H1 (cell line): ENCODE results near the gene MMUT. TPM values are rescaled to one million over a fixed set of nuclear protein-coding genes. Genes with fewer than 3 reads are reported as not detected.

Experiments used
- CTCF ChIA-PET: fragments of 300-600 bp; sonication (Branson Sonifier 250); formaldehyde crosslinking; loops from one replicate; lab custom pipeline; 2021; ENCODE audit not compliant: partially characterized antibody; lab: Charles Lee
- POLR2A ChIA-PET: fragments of 300-600 bp; sonication (Branson Sonifier 250); formaldehyde crosslinking; loops from one replicate; lab custom pipeline; 2021; ENCODE audit warnings: inconsistent platforms; ENCODE audit not compliant: partially characterized antibody; lab: Charles Lee
- DNase-seq, 2 experiments: peaks; one replicate each; pipeline versions ENCODE4 v3.0.0 to v3.0.0-alpha.2; 2010 to 2022; ENCODE audit warnings: low spot score in 2 of 2, low read depth in 1 of 2, mixed read lengths in 1 of 2
- FAIRE-seq: peaks from 2 replicates; lab custom pipeline; 2011; peaks lifted over from hg19 to GRCh38; lab: Jason Lieb, UNC
- H2AFZ ChIP-seq: 2 replicates; pipeline ENCODE4 v1.8.1; 2012; ENCODE audit warnings: low read length, inconsistent platforms
- H2AK5ac ChIP-seq: 2 replicates; pipeline ENCODE4 v1.6.1; 2013; ENCODE audit warnings: low read depth, low read length
- H2BK120ac ChIP-seq: replicated peaks from 2 replicates; pipeline ENCODE3; 2013; ENCODE audit warnings: low read depth, low read length, inconsistent platforms
- H2BK12ac ChIP-seq: 2 replicates; pipeline ENCODE4 v1.6.1; 2013; ENCODE audit warnings: low read depth, low read length
- H2BK15ac ChIP-seq: 2 replicates; pipeline ENCODE4 v1.6.1; 2013; ENCODE audit warnings: low read length
- H2BK20ac ChIP-seq: 2 replicates; pipeline ENCODE4 v1.6.1; 2013; ENCODE audit warnings: low read length
- H2BK5ac ChIP-seq: 2 replicates; pipeline ENCODE4 v1.6.1; 2013; ENCODE audit warnings: low read depth, low read length
- H3K14ac ChIP-seq: 2 replicates; pipeline ENCODE4 v1.6.1; 2013; ENCODE audit warnings: inconsistent platforms; ENCODE audit not compliant: insufficient read length
- H3K18ac ChIP-seq: 2 replicates; pipeline ENCODE4 v1.6.1; 2013; ENCODE audit warnings: low read length; ENCODE audit errors: extremely low read depth
- H3K23ac ChIP-seq: 2 replicates; pipeline ENCODE4 v1.6.1; 2013; ENCODE audit warnings: inconsistent platforms; ENCODE audit not compliant: insufficient read length
- H3K23me2 ChIP-seq: 2 replicates; pipeline ENCODE4 v1.6.1; 2013; ENCODE audit warnings: low read depth, low read length
- H3K27ac ChIP-seq: 2 replicates; pipeline ENCODE4 v1.6.1; 2011; ENCODE audit warnings: low read depth, low read length, inconsistent platforms
- H3K27me3 ChIP-seq, 4 experiments: replicated peaks in 1 of 4; 1 replicate in 1 of 4; 2 replicates in 3 of 4; pipeline versions ENCODE4 v1.6.1 to v1.8.1; 2011 to 2013; ENCODE audit warnings: low read length in 3 of 4, mild to moderate bottlenecking in 3 of 4, inconsistent platforms in 2 of 4, mixed read lengths in 2 of 4, moderate library complexity in 1 of 4; ENCODE audit not compliant: control insufficient read depth in 3 of 4, insufficient read depth in 3 of 4; ENCODE audit errors: extremely low read depth in 1 of 4
- H3K36me3 ChIP-seq, 4 experiments: 2 replicates each; pipeline versions ENCODE4 v1.6.1 to v1.8.1; 2011 to 2013; ENCODE audit warnings: mild to moderate bottlenecking in 4 of 4, low read length in 3 of 4, moderate library complexity in 2 of 4, control low read depth in 1 of 4, inconsistent platforms in 1 of 4; ENCODE audit not compliant: insufficient read depth in 4 of 4, control insufficient read depth in 2 of 4
- H3K4ac ChIP-seq: replicated peaks from 2 replicates; pipeline ENCODE3; 2013; ENCODE audit warnings: low read length, low read depth, mixed read lengths, inconsistent platforms; ENCODE audit not compliant: insufficient read length
- H3K4me1 ChIP-seq, 4 experiments: replicated peaks in 1 of 4; 1 replicate in 1 of 4; 2 replicates in 3 of 4; pipeline versions ENCODE4 v1.6.1 to v1.8.1; 2011 to 2013; ENCODE audit warnings: low read length in 3 of 4, inconsistent platforms in 2 of 4, mixed read lengths in 1 of 4; ENCODE audit not compliant: insufficient read depth in 4 of 4, control insufficient read depth in 3 of 4
- H3K4me2 ChIP-seq, 2 experiments: 2 replicates each; pipeline versions ENCODE4 v1.6.1 to v1.8.1; 2011 to 2013; ENCODE audit warnings: low read depth in 2 of 2, low read length in 2 of 2, control low read depth in 1 of 2, inconsistent platforms in 1 of 2, mild to moderate bottlenecking in 1 of 2; ENCODE audit not compliant: insufficient read depth in 1 of 2
- H3K4me3 ChIP-seq, 4 experiments: fragments of 200-600, 300-600 bp in 1 of 4; sonication (generic), shearing (Covaris generic), sonication (Bioruptor Twin) in 1 of 4; 2 replicates each; pipeline versions ENCODE4 v1.5.1 to v1.8.1; 2011 to 2016; ENCODE audit warnings: low read length in 4 of 4, low read depth in 3 of 4, control low read depth in 2 of 4, inconsistent platforms in 2 of 4, mild to moderate bottlenecking in 2 of 4, mixed read lengths in 1 of 4, moderate library complexity in 1 of 4; ENCODE audit not compliant: insufficient read depth in 2 of 4; ENCODE audit errors: extremely low read depth in 1 of 4
- H3K56ac ChIP-seq: replicated peaks from 2 replicates; pipeline ENCODE3; 2013; ENCODE audit warnings: low read depth, mild to moderate bottlenecking, mixed read lengths, low read length, inconsistent platforms; ENCODE audit not compliant: insufficient read length
- H3K79me1 ChIP-seq: 2 replicates; pipeline ENCODE4 v1.6.1; 2013; ENCODE audit warnings: low read depth, low read length, control low read depth
- H3K79me2 ChIP-seq, 2 experiments: 2 replicates each; pipeline versions ENCODE4 v1.6.1 to v1.8.1; 2012 to 2013; ENCODE audit warnings: low read length in 2 of 2, mild to moderate bottlenecking in 2 of 2, inconsistent platforms in 1 of 2; ENCODE audit not compliant: insufficient read depth in 2 of 2, control insufficient read depth in 1 of 2
- H3K9ac ChIP-seq, 4 experiments: replicated peaks in 1 of 4; 1 replicate in 1 of 4; 2 replicates in 3 of 4; pipeline versions ENCODE4 v1.6.1 to v1.8.1; 2011 to 2013; ENCODE audit warnings: low read depth in 3 of 4, low read length in 3 of 4, control low read depth in 2 of 4, mild to moderate bottlenecking in 2 of 4, moderate library complexity in 2 of 4, inconsistent platforms in 1 of 4; ENCODE audit errors: extremely low read depth in 1 of 4
- H3K9me3 ChIP-seq, 2 experiments: 2 replicates each; pipeline versions ENCODE4 v1.6.1 to v1.8.1; 2012 to 2013; ENCODE audit warnings: mild to moderate bottlenecking in 2 of 2, moderate library complexity in 2 of 2, control low read depth in 1 of 2, inconsistent platforms in 1 of 2, low read depth in 1 of 2, low read length in 1 of 2, mixed read lengths in 1 of 2; ENCODE audit not compliant: insufficient read depth in 2 of 2
- H4K20me1 ChIP-seq, 2 experiments: replicated peaks in 1 of 2; 2 replicates each; pipeline versions ENCODE3 to v1.8.1; 2011 to 2013; ENCODE audit warnings: inconsistent platforms in 2 of 2, low read length in 2 of 2, mild to moderate bottlenecking in 1 of 2; ENCODE audit not compliant: insufficient read depth in 2 of 2, control insufficient read depth in 1 of 2
- H4K5ac ChIP-seq: 2 replicates; pipeline ENCODE4 v1.6.1; 2013; ENCODE audit warnings: low read length, low read depth, mixed read lengths, inconsistent platforms; ENCODE audit not compliant: insufficient read length
- H4K8ac ChIP-seq: 2 replicates; pipeline ENCODE4 v1.8.0; 2013; ENCODE audit warnings: mild to moderate bottlenecking, moderate library complexity, low read length, inconsistent platforms; ENCODE audit not compliant: insufficient read depth; ENCODE audit errors: extremely low read depth
- H4K91ac ChIP-seq: replicated peaks from 2 replicates; pipeline ENCODE3; 2013; ENCODE audit warnings: low read length, mixed read lengths, inconsistent platforms; ENCODE audit not compliant: insufficient read length
- BCL11A ChIP-seq, 2 experiments: IDR thresholded peaks; one replicate each; pipeline ENCODE4 v1.6.1; 2011; ENCODE audit warnings: low read depth in 2 of 2, low read length in 2 of 2, mild to moderate bottlenecking in 2 of 2
- NANOG ChIP-seq: IDR thresholded peaks from 2 replicates; pipeline ENCODE4 v1.6.1; 2011; ENCODE audit warnings: low read length, low read depth, mild to moderate bottlenecking, inconsistent platforms; ENCODE audit not compliant: insufficient read depth, poor library complexity, severe bottlenecking
- WGBS, 2 experiments: shearing (Covaris generic) in 1 of 2; methylation state at CpG; one replicate each; pipeline versions ENCODE4 v1.1.6 to v1.1.7; 2013 to 2015; ENCODE audit warnings: low lambda C conversion rate in 2 of 2, mixed read lengths in 2 of 2, inconsistent platforms in 1 of 2, low coverage in 1 of 2, missing lambda C conversion rate in 1 of 2; ENCODE audit not compliant: insufficient replicate concordance in 2 of 2, insufficient coverage in 1 of 2, insufficient read length in 1 of 2; ENCODE audit errors: extremely low coverage in 1 of 2, missing lambda C conversion rate in 1 of 2; 5-methylcytosine and 5-hydroxymethylcytosine counted together
- polyA plus RNA-seq, 7 experiments: library from polyadenylated mRNA; depleted of rRNA in 3 of 7; stranded (reverse) in 5 of 7; unstranded in 2 of 7; fragments of >200 nt in 5 of 7; fragments of 200-250 nt in 2 of 7; gene quantifications; 1 replicate in 5 of 7; 2 replicates in 1 of 7; 4 replicates in 1 of 7; pipeline versions ENCODE4 v1.2.1 to v1.2.3, GENCODE V29; 2011 to 2013; ENCODE audit warnings: missing spikeins in 2 of 7, mixed read lengths in 2 of 7
- total RNA-seq: library from RNA; stranded (reverse); fragmentation: NEBNext Ultra II Directional; extraction: Animal tissue kit (Norgen Biotek cat#: 25700); gene quantifications from 2 replicates; pipeline ENCODE4 v1.2.1, GENCODE V29; 2021

MMUT gene
- total and polyA plus RNA-seq, 2 of the 8 experiments (the other 6 are each of a cell fraction or from before 2014, with no cell fraction given), result 5.2 to 13.0 TPM

DNA sequence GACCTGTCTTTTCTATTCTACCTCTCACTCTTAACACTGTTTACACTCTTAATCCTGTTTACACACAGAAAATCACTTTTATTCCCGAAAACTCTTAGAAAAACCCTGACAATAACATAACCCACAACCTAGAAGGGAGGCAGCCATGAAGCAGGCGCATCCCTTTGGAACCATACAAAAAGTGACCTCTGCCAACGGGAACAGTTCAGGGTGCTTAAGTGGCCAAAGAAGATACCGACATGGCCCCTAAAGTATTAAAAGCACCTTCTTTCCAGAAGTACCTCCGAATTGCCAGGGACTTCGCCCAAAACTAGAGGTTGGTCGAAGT, 490 bp downstream of the MMUT start:
- Histone ChIP-seq H3K18ac (no peak overlapping the region), H2AK5ac (peak overlapping the region; percentile 14; the same call in 1 of the 2 replicates), H3K27ac (peak overlapping the region; percentile 53), H3K4me2 (peak overlapping the region; percentile 80 to 82), H3K79me2 (peaks cover 8 to 66% of the 10 kb centered on the region in 2 experiments; a peak in 3 of 4 replicates), H2BK15ac (no peak overlapping the region), H3K4ac (no peak overlapping the region), H3K14ac (no peak overlapping the region), H3K4me1 (no peaks in the 10 kb centered on the region), H2BK12ac (no peak overlapping the region), H3K23me2 (peaks cover 4% of the 10 kb centered on the region), H3K56ac (peak overlapping the region; percentile 5), H2BK120ac (no peak overlapping the region), H2BK20ac (no peak overlapping the region), H2AFZ (peak overlapping the region; percentile 76), H3K79me1 (0 out of 2 replicates have a peak, but pooled peaks cover 3% of the 10 kb centered on the region), H3K4me3 (peak overlapping the region; percentile 89 to 99 (median 95)), H3K9ac (peak overlapping the region; percentile 82 to 96 (median 94)), H3K23ac (no peak overlapping the region), H4K91ac (no peak overlapping the region), H4K20me1 (no peaks in the 10 kb centered on the region), H3K36me3 (peaks cover 0 to 5% (median 0%) of the 10 kb centered on the region in 4 experiments; a peak in 1 of 8 replicates), H3K9me3 (no peaks in the 10 kb centered on the region), H3K27me3 (no peaks in the 10 kb centered on the region), H2BK5ac (no peak overlapping the region; the same call in 1 of the 2 replicates), H4K5ac (no peak overlapping the region), H4K8ac (no peak overlapping the region)
- DNase-seq, result no peak
- 11% methylated on average over 7 of the region's 7 CpGs; no CpG with 5 or more reads in 1 of the 2 experiments for WGBS, 2 experiments
- no peak for TF ChIP-seq BCL11A (IDR thresholded peaks at IDR 0.05; ENCODE audit: low read depth in 2 of 2, low read length in 2 of 2)
- TF ChIP-seq NANOG, result no peak
- no peak for FAIRE-seq
- CTCF ChIA-PET, result no interaction called here
- POLR2A ChIA-PET, result interaction anchor here (1.3 kb wide), 1 partner anchor 88 kb away, joined by 3 read pairs; the partner anchor contains the start of gene C6orf141
